ENCODE results near the gene SCAMP4. TPM values are rescaled to one million over a fixed set of nuclear protein-coding genes. Genes with fewer than 3 reads are reported as not detected.

The SCAMP4 gene
- total and polyA plus RNA-seq, 2 of the 13 experiments (the other 11 are each of a cell fraction or from before 2014, with no cell fraction given), result 10.7 to 13.7 TPM

DNA sequence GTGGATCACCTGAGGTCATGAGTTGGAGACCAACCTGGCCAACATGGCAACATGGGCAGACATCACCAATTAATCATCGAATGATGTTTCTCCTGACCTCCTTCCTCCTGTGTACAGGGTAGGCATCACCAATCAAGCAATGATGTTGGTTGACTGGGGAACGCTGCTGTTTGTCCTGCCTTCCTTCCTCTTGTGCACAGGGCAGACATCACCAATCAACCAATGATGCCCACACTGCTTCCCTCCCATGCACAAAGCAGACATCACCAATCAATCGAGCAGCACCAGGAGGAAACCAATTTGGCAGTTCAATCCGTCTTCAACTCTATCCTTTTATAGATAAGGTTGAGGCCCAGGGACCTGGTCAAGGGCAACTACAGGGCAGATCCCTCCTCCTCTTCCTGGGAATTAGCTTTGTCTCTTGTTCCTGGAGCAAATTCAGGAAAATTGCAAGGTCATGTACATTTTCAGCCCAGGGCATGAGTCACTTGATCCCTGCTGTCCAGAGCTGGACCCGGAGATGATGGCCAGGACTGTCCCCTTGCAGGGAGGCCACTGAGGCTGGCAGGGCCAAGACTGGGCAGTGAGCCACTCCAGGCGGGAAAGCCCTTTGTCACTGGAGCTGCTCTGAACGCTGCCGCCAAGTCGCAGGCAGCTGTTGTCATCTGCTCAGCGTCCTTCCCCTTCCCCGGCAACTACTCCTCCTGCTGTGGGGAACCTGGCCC lies 30.4 kb downstream of the SCAMP4 start (continued):
- TF ChIP-seq, protein P1, sequence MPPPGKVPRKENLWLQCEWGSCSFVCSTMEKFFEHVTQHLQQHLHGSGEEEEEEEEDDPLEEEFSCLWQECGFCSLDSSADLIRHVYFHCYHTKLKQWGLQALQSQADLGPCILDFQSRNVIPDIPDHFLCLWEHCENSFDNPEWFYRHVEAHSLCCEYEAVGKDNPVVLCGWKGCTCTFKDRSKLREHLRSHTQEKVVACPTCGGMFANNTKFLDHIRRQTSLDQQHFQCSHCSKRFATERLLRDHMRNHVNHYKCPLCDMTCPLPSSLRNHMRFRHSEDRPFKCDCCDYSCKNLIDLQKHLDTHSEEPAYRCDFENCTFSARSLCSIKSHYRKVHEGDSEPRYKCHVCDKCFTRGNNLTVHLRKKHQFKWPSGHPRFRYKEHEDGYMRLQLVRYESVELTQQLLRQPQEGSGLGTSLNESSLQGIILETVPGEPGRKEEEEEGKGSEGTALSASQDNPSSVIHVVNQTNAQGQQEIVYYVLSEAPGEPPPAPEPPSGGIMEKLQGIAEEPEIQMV (CRISPR knock-in tag; IDR thresholded peaks at IDR 0.05; ENCODE audit: low read depth), result no peak
- TF ChIP-seq ZC3H4 (CRISPR knock-in tag; IDR thresholded peaks at IDR 0.05; ENCODE audit: borderline replicate concordance) (no peak), IRF2 (CRISPR knock-in tag; IDR thresholded peaks at IDR 0.05) (no peak), POLR2AphosphoS2 (IDR thresholded peaks at IDR 0.05; ENCODE audit: low read depth, low read length) (no peak), BCL6 (CRISPR knock-in tag; IDR thresholded peaks at IDR 0.05) (peak; percentile 59), MAZ (IDR thresholded peaks at IDR 0.05; ENCODE audit: borderline replicate concordance, low read depth, low read length) (no peak), MAZ (CRISPR knock-in tag; IDR thresholded peaks at IDR 0.05; ENCODE audit: low read depth) (no peak), ZNF3 (CRISPR knock-in tag; IDR thresholded peaks at IDR 0.05) (no peak), ZNF441 (CRISPR knock-in tag; IDR thresholded peaks at IDR 0.05; ENCODE audit: borderline replicate concordance) (no peak), GATAD1 (CRISPR knock-in tag; IDR thresholded peaks at IDR 0.05) (0 out of 2 replicates have a peak, but pooled peaks have one; percentile 34), CREB1 (IDR thresholded peaks at IDR 0.05) (peak; percentile 1; the same call in 1 of the 2 replicates), CREB1 (CRISPR knock-in tag; IDR thresholded peaks at IDR 0.05) (no peak), ZNF121 (CRISPR knock-in tag; IDR thresholded peaks at IDR 0.05) (no peak), FOXA1 (IDR thresholded peaks at IDR 0.05) (no peak), FOXA1 (CRISPR knock-in tag; IDR thresholded peaks at IDR 0.05) (no peak), GATAD2A (CRISPR knock-in tag; IDR thresholded peaks at IDR 0.05) (peak; percentile 51; the same call in 1 of the 2 replicates), ZNF788 (CRISPR knock-in tag; IDR thresholded peaks at IDR 0.05; ENCODE audit: borderline replicate concordance) (no peak), NFIC (IDR thresholded peaks at IDR 0.05; ENCODE audit: low read length) (no peak)
- TF ChIP-seq, protein P2, sequence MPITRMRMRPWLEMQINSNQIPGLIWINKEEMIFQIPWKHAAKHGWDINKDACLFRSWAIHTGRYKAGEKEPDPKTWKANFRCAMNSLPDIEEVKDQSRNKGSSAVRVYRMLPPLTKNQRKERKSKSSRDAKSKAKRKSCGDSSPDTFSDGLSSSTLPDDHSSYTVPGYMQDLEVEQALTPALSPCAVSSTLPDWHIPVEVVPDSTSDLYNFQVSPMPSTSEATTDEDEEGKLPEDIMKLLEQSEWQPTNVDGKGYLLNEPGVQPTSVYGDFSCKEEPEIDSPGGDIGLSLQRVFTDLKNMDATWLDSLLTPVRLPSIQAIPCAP (CRISPR knock-in tag; IDR thresholded peaks at IDR 0.05; ENCODE audit: low read depth), result no peak
- TF ChIP-seq, protein P3, sequence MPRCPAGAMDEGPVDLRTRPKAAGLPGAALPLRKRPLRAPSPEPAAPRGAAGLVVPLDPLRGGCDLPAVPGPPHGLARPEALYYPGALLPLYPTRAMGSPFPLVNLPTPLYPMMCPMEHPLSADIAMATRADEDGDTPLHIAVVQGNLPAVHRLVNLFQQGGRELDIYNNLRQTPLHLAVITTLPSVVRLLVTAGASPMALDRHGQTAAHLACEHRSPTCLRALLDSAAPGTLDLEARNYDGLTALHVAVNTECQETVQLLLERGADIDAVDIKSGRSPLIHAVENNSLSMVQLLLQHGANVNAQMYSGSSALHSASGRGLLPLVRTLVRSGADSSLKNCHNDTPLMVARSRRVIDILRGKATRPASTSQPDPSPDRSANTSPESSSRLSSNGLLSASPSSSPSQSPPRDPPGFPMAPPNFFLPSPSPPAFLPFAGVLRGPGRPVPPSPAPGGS (CRISPR knock-in tag; IDR thresholded peaks at IDR 0.05), result 0 out of 2 replicates have a peak, but pooled peaks have one; percentile 23
- TF ChIP-seq, protein P4, sequence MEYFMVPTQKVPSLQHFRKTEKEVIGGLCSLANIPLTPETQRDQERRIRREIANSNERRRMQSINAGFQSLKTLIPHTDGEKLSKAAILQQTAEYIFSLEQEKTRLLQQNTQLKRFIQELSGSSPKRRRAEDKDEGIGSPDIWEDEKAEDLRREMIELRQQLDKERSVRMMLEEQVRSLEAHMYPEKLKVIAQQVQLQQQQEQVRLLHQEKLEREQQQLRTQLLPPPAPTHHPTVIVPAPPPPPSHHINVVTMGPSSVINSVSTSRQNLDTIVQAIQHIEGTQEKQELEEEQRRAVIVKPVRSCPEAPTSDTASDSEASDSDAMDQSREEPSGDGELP (IDR thresholded peaks at IDR 0.05; ENCODE audit: borderline replicate concordance, low read depth), result no peak
- TF ChIP-seq, protein P5, sequence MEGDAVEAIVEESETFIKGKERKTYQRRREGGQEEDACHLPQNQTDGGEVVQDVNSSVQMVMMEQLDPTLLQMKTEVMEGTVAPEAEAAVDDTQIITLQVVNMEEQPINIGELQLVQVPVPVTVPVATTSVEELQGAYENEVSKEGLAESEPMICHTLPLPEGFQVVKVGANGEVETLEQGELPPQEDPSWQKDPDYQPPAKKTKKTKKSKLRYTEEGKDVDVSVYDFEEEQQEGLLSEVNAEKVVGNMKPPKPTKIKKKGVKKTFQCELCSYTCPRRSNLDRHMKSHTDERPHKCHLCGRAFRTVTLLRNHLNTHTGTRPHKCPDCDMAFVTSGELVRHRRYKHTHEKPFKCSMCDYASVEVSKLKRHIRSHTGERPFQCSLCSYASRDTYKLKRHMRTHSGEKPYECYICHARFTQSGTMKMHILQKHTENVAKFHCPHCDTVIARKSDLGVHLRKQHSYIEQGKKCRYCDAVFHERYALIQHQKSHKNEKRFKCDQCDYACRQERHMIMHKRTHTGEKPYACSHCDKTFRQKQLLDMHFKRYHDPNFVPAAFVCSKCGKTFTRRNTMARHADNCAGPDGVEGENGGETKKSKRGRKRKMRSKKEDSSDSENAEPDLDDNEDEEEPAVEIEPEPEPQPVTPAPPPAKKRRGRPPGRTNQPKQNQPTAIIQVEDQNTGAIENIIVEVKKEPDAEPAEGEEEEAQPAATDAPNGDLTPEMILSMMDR (CRISPR knock-in tag; IDR thresholded peaks at IDR 0.05), result no peak
- TF ChIP-seq, protein P6, sequence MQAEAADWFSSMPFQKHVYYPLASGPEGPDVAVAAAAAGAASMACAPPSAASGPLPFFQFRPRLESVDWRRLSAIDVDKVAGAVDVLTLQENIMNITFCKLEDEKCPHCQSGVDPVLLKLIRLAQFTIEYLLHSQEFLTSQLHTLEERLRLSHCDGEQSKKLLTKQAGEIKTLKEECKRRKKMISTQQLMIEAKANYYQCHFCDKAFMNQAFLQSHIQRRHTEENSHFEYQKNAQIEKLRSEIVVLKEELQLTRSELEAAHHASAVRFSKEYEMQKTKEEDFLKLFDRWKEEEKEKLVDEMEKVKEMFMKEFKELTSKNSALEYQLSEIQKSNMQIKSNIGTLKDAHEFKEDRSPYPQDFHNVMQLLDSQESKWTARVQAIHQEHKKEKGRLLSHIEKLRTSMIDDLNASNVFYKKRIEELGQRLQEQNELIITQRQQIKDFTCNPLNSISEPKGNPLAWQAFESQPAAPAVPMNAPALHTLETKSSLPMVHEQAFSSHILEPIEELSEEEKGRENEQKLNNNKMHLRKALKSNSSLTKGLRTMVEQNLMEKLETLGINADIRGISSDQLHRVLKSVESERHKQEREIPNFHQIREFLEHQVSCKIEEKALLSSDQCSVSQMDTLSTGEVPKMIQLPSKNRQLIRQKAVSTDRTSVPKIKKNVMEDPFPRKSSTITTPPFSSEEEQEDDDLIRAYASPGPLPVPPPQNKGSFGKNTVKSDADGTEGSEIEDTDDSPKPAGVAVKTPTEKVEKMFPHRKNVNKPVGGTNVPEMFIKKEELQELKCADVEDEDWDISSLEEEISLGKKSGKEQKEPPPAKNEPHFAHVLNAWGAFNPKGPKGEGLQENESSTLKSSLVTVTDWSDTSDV (CRISPR knock-in tag; IDR thresholded peaks at IDR 0.05), result no peak

Data from HepG2 (cell line).